HG03342 (cell line): ENCODE data around the gene RPTN.
"Not testable (repeated sequence)": the region's sequence is repeated elsewhere in the genome, so short reads cannot be mapped to it uniquely, and the experiment has no call there.

Experiments used
- ATAC-seq: cut with Tn5 transposase; IDR thresholded peaks from one replicate; pipeline ENCODE4 v1.9.1; 2021; ENCODE audit warnings: mild to moderate bottlenecking, moderate library complexity; ENCODE audit not compliant: unreplicated experiment

The RPTN gene

GRCh38 chr1:152165286-152166077 is 6.5 kb upstream of the RPTN start:
- no peak for ATAC-seq

GRCh38 chr1:152164517-152165136 is 5.6 kb upstream of the RPTN start:
- no peak for ATAC-seq

- no peak for ATAC-seq
Measured at GRCh38 chr1:152162792-152163463, 3.9 kb upstream of the RPTN start.

- no peak for ATAC-seq
Measured at GRCh38 chr1:152160576-152160975, 1.5 kb upstream of the RPTN start.

- no peak for ATAC-seq
Measured at GRCh38 chr1:152153996-152154395, 5.0 kb downstream of the RPTN start.

GRCh38 chr1:152151646-152152045 is 7.4 kb downstream of the RPTN start:
- ATAC-seq, result no peak

GRCh38 chr1:152148981-152149380 is 10.0 kb downstream of the RPTN start:
- ATAC-seq, result no peak

- ATAC-seq, result no peak
Measured at GRCh38 chr1:152148051-152148450, 11.0 kb downstream of the RPTN start.

GRCh38 chr1:152145769-152146168 is 13.3 kb downstream of the RPTN start:
- no peak for ATAC-seq

- ATAC-seq, result not testable (repeated sequence)
Measured at GRCh38 chr1:152144674-152145183, 14.3 kb downstream of the RPTN start.

GRCh38 chr1:152143150-152143887 is 15.7 kb downstream of the RPTN start:
- no peak for ATAC-seq

GRCh38 chr1:152141971-152142584 is 16.9 kb downstream of the RPTN start:
- ATAC-seq, result no peak

- no peak for ATAC-seq
Measured at GRCh38 chr1:152137215-152137614, 21.8 kb downstream of the RPTN start.

GRCh38 chr1:152130186-152130585 is 28.8 kb downstream of the RPTN start:
- ATAC-seq, result no peak

GRCh38 chr1:152127673-152128072 is 31.4 kb downstream of the RPTN start:
- ATAC-seq, result no peak

- no peak for ATAC-seq
Measured at GRCh38 chr1:152125834-152126443, 33.1 kb downstream of the RPTN start.

GRCh38 chr1:152118915-152119314 is 40.1 kb downstream of the RPTN start:
- no peak for ATAC-seq

GRCh38 chr1:152115344-152115743 is 43.7 kb downstream of the RPTN start, which contains the start of gene TCHH:
TSS of gene TCHH (minus strand) at chr1:152115444. CDS start at chr1:152114080, 1,364 bp downstream.
- no peak for ATAC-seq

- no peak for ATAC-seq
Measured at GRCh38 chr1:152112885-152113432, 46.1 kb downstream of the RPTN start.
